ENCODE results near the gene GMFB.

DNA sequence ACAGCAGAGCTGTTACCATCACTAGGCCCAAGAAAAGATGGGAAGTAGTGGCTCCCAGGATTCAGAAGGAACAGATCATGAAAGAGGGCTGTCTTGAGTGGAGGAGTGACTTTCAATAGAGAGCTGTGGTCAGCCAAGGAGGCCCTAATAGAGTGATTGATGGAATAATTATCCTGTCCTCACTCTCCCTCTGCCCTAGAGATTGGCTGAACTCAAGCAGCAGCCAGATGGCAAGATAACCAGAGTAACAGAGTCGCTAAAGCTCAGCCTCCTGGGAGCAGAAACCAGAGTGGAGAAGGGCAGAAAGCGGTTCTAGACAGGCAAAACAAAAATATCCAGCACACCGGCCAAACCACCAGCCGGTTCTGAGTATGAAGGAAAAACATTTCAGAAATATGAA, 23.1 kb downstream of the GMFB start:
- no peak for TF ChIP-seq POLR2A (IDR thresholded peaks at IDR 0.05)
- TF ChIP-seq, protein P1, sequence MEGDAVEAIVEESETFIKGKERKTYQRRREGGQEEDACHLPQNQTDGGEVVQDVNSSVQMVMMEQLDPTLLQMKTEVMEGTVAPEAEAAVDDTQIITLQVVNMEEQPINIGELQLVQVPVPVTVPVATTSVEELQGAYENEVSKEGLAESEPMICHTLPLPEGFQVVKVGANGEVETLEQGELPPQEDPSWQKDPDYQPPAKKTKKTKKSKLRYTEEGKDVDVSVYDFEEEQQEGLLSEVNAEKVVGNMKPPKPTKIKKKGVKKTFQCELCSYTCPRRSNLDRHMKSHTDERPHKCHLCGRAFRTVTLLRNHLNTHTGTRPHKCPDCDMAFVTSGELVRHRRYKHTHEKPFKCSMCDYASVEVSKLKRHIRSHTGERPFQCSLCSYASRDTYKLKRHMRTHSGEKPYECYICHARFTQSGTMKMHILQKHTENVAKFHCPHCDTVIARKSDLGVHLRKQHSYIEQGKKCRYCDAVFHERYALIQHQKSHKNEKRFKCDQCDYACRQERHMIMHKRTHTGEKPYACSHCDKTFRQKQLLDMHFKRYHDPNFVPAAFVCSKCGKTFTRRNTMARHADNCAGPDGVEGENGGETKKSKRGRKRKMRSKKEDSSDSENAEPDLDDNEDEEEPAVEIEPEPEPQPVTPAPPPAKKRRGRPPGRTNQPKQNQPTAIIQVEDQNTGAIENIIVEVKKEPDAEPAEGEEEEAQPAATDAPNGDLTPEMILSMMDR (IDR thresholded peaks at IDR 0.05), result no peak
